GM19238 (cell line): ENCODE data around the gene ARMH4.
A peak's percentile ranks its signal among the peaks of the same experiment; 100 is the strongest.

Experiments used
- DNase-seq: peaks from one replicate; pipeline ENCODE4 v3.0.0; 2011; ENCODE audit warnings: low spot score; ENCODE audit not compliant: insufficient read length

The ARMH4 gene

GRCh38 chr14:58152014-58152857 is at the start of gene ARMH4:
Gene ARMH4, minus strand, starts transcription at chr14:58152213. Its CDS starts 12,855 bp downstream, at chr14:58139358.
- peak; percentile 46 for DNase-seq

DNA sequence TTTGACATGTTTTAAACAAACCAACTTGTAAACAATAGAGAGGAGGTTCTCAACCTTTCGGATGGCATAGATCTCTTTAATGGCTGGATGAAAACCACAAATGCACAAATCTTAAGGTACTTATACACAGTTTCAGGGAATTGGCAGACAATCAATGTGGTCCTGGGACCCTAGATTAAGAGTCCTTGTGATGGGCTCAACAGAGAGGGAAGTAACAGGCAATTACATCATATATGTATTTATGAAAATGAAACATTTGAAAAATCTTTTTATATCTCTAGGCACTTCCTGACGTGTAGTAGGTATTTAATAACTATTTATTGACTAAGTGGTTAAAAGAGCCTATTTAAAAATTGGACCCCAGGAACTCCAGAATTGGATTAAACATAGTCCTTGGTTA is 48.8 kb upstream of the ARMH4 start:
- DNase-seq: no peak

DNA sequence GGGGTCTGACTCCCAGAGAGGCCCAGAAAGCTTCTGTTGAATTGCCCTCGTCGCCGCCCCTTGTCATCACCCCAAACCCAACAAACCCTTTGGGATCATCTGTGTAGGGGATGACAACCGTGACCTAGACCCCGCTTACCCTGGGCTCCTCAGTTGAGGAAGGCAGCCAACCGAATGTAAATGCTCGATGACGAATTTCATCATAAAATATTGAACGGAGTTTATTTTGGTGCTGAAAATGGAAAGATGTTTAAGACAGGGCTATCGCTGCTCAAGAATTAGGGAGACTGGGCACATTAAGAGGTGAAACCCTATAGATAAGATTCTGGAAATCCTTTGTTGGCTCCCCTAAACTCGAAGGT is 48.4 kb upstream of the ARMH4 start:
- DNase-seq: no peak

DNA sequence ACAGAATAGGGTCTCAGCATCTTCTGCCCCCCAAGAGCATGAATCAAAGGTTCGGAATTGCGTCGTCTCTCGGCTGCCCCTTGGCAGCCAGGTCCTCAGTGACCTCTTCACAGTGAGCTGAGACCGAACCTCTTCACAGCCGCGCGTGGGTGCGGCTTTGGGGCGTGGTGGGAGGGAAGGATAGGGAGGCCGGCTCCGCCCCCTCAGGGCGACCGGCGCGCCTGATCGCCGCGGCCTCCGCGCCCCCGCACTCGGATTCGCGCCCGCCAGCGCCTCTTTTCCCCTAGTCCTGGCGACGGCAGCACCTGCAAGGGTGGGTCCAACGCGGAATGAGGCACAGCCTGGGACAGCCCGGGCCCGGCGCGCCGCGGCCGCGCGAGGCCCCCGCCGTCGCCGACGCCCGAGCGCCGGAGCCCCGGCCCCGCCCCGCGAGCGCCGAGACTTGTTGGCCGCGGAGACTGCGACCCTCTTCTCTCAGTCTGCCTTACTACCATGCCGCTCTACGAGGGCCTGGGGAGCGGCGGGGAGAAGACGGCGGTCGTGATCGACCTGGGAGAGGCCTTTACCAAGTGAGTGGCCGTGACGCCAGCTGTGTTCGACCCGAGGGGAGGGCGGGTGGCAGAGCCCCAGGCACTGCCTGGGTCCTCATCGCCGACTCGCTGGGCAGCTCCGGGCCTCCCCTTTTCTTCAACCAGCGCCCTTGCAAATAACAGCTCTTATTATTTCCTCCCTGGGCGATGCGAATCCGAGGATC is 47.9 kb upstream of the ARMH4 start, which contains the start of gene ACTR10:
Gene ACTR10, plus strand, starts transcription at position 424 of the 754 bp plus-strand sequence. Its CDS starts 69 bp downstream, at position 493.
- peak; percentile 75 for DNase-seq

DNA sequence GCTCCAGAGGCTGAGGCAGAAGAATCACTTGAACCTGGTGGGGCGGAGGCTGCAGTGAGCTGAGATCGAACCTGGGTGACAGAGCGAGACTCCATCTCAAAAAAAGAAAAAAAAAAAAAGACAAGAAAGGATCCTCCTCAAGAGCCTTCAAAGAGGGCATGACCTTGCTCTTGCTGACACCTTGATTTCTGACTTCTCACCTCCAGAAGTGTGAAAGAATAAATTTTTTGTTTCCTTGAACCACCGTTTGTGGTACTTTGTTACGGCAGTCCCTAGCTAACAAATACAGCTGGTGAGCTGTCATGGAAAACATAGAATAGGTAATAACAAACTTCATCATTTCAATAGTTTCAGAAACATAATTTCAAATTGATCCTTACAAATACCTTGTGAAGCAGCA is 46.1 kb upstream of the ARMH4 start:
- no peak for DNase-seq

GRCh38 chr14:58196198-58196597 is 44.2 kb upstream of the ARMH4 start:
- DNase-seq: no peak

DNA sequence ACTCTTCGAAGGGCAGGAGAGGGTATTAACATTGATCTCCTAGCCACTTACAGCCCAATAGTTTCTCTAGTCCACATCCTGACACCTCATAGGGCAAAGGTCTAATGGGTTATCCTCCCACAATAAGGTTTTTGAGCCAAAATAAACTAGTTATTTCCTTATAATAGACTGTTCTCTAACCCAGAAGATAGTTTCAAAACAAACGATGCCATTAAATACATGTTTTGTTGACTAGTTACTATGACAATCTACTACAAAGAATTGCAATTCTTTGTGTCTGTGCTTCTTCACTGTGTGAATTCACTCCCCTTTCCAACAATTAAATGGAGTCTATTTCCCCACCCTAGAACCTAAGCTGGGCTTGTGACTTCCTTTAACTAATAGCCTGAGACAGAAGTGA is 41.5 kb upstream of the ARMH4 start:
- no peak for DNase-seq

- no peak for DNase-seq
These were observed 40.0 kb upstream of the ARMH4 start for GRCh38 chr14:58191763-58192601.

DNA sequence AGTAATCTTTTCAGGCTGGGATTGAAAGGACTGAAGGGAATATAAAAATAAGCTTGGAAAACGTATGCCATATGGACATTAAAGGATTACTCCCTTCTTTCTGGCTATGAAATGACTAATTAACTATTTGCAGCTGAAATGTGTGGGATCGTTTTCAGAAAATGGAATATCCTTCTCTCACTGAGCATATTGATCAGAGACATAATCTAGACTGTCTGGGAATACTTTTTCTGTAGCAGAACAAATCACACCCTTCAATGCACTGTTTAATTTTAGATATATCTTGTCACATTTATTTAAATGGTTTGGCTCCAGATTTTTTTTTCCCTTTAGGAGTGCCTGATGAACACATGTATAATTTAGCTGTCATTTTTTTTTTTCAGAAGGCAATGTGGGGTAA is 37.2 kb upstream of the ARMH4 start:
- DNase-seq: no peak

- no peak for DNase-seq
These were observed 25.1 kb upstream of the ARMH4 start for GRCh38 chr14:58177125-58177524.

- DNase-seq: peak; percentile 24
These were observed 19.1 kb upstream of the ARMH4 start for GRCh38 chr14:58171090-58171489.

- no peak for DNase-seq
These were observed 15.9 kb upstream of the ARMH4 start for GRCh38 chr14:58167891-58168290.

DNA sequence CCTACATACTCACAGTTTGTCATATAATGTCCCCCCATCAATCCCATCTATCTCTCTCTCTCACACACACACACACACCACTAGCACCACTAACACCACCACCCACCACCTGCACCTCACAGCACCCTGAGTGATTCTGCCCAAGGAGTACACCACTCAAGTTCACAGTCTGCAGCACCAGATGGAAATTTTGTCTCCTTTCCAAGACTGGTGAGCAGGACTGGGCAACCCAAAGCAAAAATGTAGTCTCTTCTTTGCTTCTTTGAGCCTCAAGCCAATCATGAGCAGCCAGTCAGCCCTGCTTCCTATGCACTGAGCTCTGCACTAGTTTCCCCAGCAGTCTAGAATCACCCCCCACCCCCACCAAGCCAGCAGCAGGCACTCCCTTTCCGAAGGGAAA is 15.0 kb upstream of the ARMH4 start:
- DNase-seq: no peak

GRCh38 chr14:58166005-58166983 is 14.3 kb upstream of the ARMH4 start:
- DNase-seq: peak; percentile 45

DNA sequence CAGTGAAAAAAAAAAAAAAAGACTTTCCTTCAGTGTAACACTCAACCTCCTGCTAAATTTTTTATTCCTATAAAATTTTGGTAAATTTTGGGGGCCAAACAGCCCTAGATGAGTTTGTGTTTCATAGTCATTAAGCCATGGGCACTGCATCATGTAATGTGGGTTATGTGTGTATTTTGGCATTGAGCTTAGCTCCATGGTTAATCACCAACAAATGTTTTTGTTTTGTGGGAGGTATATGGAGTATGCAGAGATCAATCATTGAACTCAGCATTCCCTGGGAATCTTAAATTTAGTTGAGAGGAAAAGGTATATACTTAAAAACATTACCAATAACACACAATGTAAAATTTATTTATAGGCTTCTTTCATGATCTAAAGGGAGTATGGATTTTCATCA is 8.5 kb upstream of the ARMH4 start:
- DNase-seq: no peak

DNA sequence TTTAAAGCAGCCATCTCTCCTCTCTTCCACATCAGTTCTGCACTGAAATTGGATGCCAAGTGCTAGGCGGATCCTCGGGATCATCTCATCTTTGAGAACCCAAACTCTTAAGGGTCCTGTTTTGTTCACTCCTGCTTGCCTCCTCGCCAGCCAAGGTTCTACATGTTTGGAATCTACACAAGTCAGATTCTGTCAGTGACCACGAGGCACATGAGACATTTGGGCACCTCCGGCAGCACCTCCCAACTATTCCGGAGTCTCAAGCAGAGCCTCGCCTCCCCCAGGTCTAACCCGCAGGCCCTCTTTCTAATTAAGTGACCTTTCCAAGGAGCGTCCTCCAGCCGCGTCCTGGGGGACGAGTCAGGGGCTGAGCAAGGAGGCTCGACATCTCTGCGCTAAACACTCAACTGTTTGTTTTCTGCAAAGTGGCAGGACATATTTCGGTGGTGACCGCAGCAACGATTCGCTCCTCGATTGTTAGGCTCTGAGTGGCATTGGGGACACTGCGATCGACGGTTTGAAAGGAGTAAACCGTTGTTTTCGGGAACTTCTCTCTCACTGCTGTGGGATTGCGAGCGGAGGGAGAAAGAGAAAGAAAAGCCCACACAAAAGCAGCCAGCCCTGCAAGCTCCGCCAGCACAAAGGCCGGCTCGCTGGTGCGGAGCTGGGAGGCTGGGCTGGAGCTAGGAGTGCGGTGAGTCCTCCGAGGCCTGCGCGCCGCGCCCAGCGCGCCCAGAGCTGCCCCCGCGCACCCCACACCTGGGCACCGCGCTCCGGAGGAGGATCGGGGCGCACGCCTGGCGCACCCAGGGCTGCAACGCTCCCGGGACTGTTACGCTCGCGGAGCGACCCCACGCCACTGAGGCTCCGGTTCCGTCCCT is 640 bp downstream of the ARMH4 start:
- DNase-seq: no peak

DNA sequence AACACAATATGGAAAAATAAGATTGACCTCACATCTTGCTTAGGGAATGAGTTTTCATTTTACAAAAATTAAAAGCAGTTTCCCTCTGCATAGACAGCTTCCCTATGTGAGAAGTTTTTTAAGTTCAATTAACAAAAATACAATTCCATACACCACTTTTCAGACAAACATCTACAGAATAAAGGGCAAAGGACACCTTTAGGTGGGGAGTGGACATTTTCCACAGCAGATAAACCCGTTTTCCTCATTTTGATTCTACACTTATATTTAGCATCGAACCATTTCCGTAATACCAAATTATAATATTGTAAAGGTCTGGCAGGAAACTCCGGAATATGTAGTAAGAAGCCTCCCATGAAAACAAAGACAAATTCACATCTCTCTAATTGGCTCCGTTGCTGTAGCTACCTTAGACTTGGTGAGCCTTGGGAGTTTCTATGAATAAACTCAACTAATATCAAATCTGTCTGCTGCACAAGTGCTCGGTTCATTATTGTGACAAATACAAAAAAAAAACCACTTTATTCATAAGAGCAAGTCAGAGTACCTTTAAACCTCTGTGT is 1.7 kb downstream of the ARMH4 start:
- DNase-seq: no peak

DNA sequence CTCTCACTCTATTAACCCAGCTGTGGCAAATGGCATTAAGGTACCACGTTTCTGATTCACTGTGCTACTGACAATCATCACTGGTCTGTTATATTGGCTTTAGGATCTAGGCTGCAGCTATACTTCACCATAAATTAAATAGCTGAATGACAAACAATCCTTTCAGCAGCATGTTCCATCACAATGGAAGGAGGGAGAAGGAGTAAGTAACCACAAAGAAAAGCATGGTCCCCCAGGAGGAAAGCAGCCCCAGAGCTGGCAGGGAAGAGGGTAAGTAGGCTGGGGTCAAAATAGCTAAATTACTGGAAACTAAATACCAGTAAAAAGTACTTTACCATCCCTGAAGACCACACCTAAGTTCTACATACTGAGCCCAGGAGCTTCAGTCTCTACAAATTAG is 2.8 kb downstream of the ARMH4 start:
- DNase-seq: no peak

- DNase-seq: no peak
These were observed 5.6 kb downstream of the ARMH4 start for GRCh38 chr14:58146399-58146798.
